ENCODE data around the gene PLEKHO2. TPM values are rescaled to one million over a fixed set of nuclear protein-coding genes. Genes with fewer than 3 reads are reported as not detected.
A peak's percentile ranks its signal among the peaks of the same experiment; 100 is the strongest.

Gene PLEKHO2
- total and polyA plus RNA-seq, 2 of the 8 experiments (the other 6 are each of a cell fraction or from before 2014, with no cell fraction given): 16.9 to 20.1 TPM

DNA sequence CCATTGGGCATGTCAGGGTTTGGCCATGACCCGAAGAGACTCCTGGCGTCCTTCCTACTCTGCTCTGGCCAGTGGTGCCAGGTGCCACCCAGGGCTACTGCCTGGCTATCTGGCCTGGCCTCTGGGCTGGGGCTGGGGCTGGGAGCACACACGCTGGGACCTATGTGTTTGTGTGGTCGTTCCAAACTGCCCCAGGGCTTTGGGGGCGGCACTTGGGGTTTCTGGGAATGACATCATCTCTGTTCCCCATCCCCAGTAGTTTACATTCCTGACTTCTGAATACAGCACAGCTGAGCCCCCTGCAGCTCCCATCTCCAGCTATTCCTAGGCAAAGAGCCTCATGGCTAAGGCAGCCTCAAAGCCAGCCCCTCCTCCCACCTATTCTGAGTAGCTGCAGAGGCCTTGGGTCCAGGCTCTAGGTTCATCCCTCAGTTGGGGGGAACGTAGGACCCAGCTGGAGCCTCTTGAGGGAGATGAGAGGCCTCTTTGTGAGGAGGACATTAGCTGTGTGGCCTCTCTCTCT lies 24.3 kb downstream of the PLEKHO2 start (continued):
- TF ChIP-seq HDAC6 (IDR thresholded peaks at IDR 0.05; ENCODE audit: low read depth, low read length) (no peak), TBP (IDR thresholded peaks at IDR 0.05; ENCODE audit: low read depth, low read length) (no peak), SP1 (IDR thresholded peaks at IDR 0.05; ENCODE audit: low read depth, low read length) (peak; percentile 34; the same call in 1 of the 2 replicates), NRF1 (IDR thresholded peaks at IDR 0.05; ENCODE audit: low read depth, low read length) (no peak), YY1 (IDR thresholded peaks at IDR 0.05; ENCODE audit: low read depth, low read length) (no peak), NANOG (IDR thresholded peaks at IDR 0.05; ENCODE audit: insufficient read depth, low read depth, low read length, poor library complexity, severe bottlenecking) (peak; percentile 66), SP2 (IDR thresholded peaks at IDR 0.05; ENCODE audit: low read length) (no peak), SP4 (IDR thresholded peaks at IDR 0.05; ENCODE audit: low read length) (no peak), GTF2F1 (IDR thresholded peaks at IDR 0.05; ENCODE audit: borderline replicate concordance, low read depth, low read length) (no peak), CBX5 (IDR thresholded peaks at IDR 0.05; ENCODE audit: low read depth, low read length) (no peak), TAF7 (optimal IDR thresholded peaks at IDR 0.05; ENCODE audit: borderline replicate concordance, low read depth, low read length) (no peak), SIRT6 (IDR thresholded peaks at IDR 0.05; ENCODE audit: low read length) (no peak), RXRA (IDR thresholded peaks at IDR 0.05; ENCODE audit: insufficient read depth, low read depth, low read length) (no peak), RFX5 (IDR thresholded peaks at IDR 0.05; ENCODE audit: borderline replicate concordance, low read depth, low read length) (no peak), HDAC2 (IDR thresholded peaks at IDR 0.05; ENCODE audit: borderline replicate concordance in 1 of 2, low read depth in 2 of 2, low read length in 2 of 2) (0 out of 4 replicates have a peak, but pooled peaks of 1 of the 2 experiments have one; percentile 17)
- TF ChIP-seq, protein P1, sequence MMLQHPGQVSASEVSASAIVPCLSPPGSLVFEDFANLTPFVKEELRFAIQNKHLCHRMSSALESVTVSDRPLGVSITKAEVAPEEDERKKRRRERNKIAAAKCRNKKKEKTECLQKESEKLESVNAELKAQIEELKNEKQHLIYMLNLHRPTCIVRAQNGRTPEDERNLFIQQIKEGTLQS (IDR thresholded peaks at IDR 0.05; ENCODE audit: insufficient read depth, low read depth, low read length): no peak
- TF ChIP-seq, protein P2, sequence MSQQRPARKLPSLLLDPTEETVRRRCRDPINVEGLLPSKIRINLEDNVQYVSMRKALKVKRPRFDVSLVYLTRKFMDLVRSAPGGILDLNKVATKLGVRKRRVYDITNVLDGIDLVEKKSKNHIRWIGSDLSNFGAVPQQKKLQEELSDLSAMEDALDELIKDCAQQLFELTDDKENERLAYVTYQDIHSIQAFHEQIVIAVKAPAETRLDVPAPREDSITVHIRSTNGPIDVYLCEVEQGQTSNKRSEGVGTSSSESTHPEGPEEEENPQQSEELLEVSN (IDR thresholded peaks at IDR 0.05): no peak; the same call in 1 of the 2 replicates

Measured in H1 (cell line).